Measurements from ENCODE around the gene FAM13A. TPM values are rescaled to one million over a fixed set of nuclear protein-coding genes. Genes with fewer than 3 reads are reported as not detected.
A peak's percentile ranks its signal among the peaks of the same experiment; 100 is the strongest.

Gene FAM13A
- total RNA-seq, 1 donor from 2014 or later, result 33.4 TPM

- Histone ChIP-seq H3K27ac (peak overlapping the region; percentile 91), H3K4me1 (peaks cover 25% of the 10 kb centered on the region), H3K4me3 (peak overlapping the region; percentile 65), H3K36me3 (no peaks in the 10 kb centered on the region), H3K27me3 (no peaks in the 10 kb centered on the region), H3K9me3 (no peaks in the 10 kb centered on the region)
- no peak for DNase-seq
- no peak for ATAC-seq
- no peak for TF ChIP-seq CTCF (IDR thresholded peaks at IDR 0.05)
- intact Hi-C loops (cut with DNase I), result no loop called here
Observed at GRCh38 chr4:88820698-88821415, 236.1 kb downstream of the FAM13A start.

GRCh38 chr4:88819818-88820697, 236.9 kb downstream of the FAM13A start:
- Histone ChIP-seq H3K36me3 (no peaks in the 10 kb centered on the region), H3K9me3 (no peaks in the 10 kb centered on the region), H3K27me3 (no peaks in the 10 kb centered on the region), H3K4me1 (peaks cover 25% of the 10 kb centered on the region), H3K4me3 (peak overlapping the region; percentile 65), H3K27ac (no peak overlapping the region)
- intact Hi-C loops (cut with DNase I), result loop anchor here (5.0 kb wide), 1 partner anchor 202 kb away; no protein-coding TSS in a partner anchor
- ATAC-seq (no peak), DNase-seq (no peak)
- TF ChIP-seq CTCF (IDR thresholded peaks at IDR 0.05), result no peak

- Histone ChIP-seq H3K36me3 (no peaks in the 10 kb centered on the region), H3K4me1 (peaks cover 25% of the 10 kb centered on the region), H3K27ac (no peak overlapping the region), H3K27me3 (no peaks in the 10 kb centered on the region), H3K4me3 (no peak overlapping the region), H3K9me3 (no peaks in the 10 kb centered on the region)
- ATAC-seq (peak; percentile 45), DNase-seq (no peak)
- intact Hi-C loops (cut with DNase I), result loop anchor here (5.0 kb wide), 1 partner anchor 203 kb away; no protein-coding TSS in a partner anchor
- peak; percentile 60 for TF ChIP-seq CTCF (IDR thresholded peaks at IDR 0.05)
Observed at GRCh38 chr4:88818631-88819470, 238.1 kb downstream of the FAM13A start.

GRCh38 chr4:88817740-88818139, 239.2 kb downstream of the FAM13A start:
- no peak for DNase-seq
- no peak for TF ChIP-seq CTCF (IDR thresholded peaks at IDR 0.05)
- intact Hi-C loops (cut with DNase I), result loop anchor here (5.0 kb wide), 1 partner anchor 205 kb away; no protein-coding TSS in a partner anchor
- peaks cover 25% of the 10 kb centered on the region for H3K4me1 ChIP-seq
- no peaks in the 10 kb centered on the region for H3K36me3 ChIP-seq
- no peaks in the 10 kb centered on the region for H3K27me3 ChIP-seq
- H3K9me3 ChIP-seq, result no peaks in the 10 kb centered on the region
- no peak overlapping the region for H3K4me3 ChIP-seq
- no peak for ATAC-seq
- no peak overlapping the region for H3K27ac ChIP-seq

GRCh38 chr4:88816360-88816759, 240.6 kb downstream of the FAM13A start:
- Histone ChIP-seq H3K27me3 (no peaks in the 10 kb centered on the region), H3K4me3 (no peak overlapping the region), H3K9me3 (no peaks in the 10 kb centered on the region), H3K27ac (no peak overlapping the region), H3K4me1 (peaks cover 25% of the 10 kb centered on the region), H3K36me3 (no peaks in the 10 kb centered on the region)
- DNase-seq, result no peak
- ATAC-seq, result no peak
- intact Hi-C loops (cut with DNase I), result loop anchor here (5.0 kb wide), 1 partner anchor 206 kb away; no protein-coding TSS in a partner anchor
- TF ChIP-seq CTCF (IDR thresholded peaks at IDR 0.05), result no peak

Data from upper lobe of right lung (tissue), 1 donor.